GM23338 (cell line): ENCODE data around the gene KCTD4. TPM values are rescaled to one million over a fixed set of nuclear protein-coding genes. Genes with fewer than 3 reads are reported as not detected.

ENCODE experiments used
- CREB1 ChIP-seq: fragments of 250-450 bp; sonication (Bioruptor Pico); IDR thresholded peaks from 2 replicates; pipeline ENCODE4 v1.5.0; 2020; ENCODE audit warnings: low read depth, mild to moderate bottlenecking, moderate library complexity
- EZH2 ChIP-seq: fragments of 200-600 bp; sonication (generic); IDR thresholded peaks from one replicate; pipeline ENCODE4 v1.8.0; 2017; ENCODE audit warnings: antibody characterized with exemption, mild to moderate bottlenecking, low read depth; ENCODE audit not compliant: unreplicated experiment
- EZH2phosphoT487 ChIP-seq: fragments of 200-600 bp; sonication (generic); IDR thresholded peaks from one replicate; pipeline ENCODE4 v1.8.1; 2018; ENCODE audit warnings: antibody characterized with exemption; ENCODE audit not compliant: unreplicated experiment
- JUNB ChIP-seq: IDR thresholded peaks from one replicate; pipeline ENCODE4 v1.6.1; 2016; ENCODE audit warnings: antibody characterized with exemption; ENCODE audit not compliant: unreplicated experiment
- NANOG ChIP-seq: IDR thresholded peaks from 2 replicates; pipeline ENCODE4 v1.6.1; 2016; ENCODE audit warnings: antibody characterized with exemption, borderline replicate concordance
- ZNF331 ChIP-seq: fragments of 250-450 bp; sonication (Bioruptor Pico); IDR thresholded peaks from 2 replicates; pipeline ENCODE4 v1.5.0; 2020; ENCODE audit warnings: low read depth, mild to moderate bottlenecking, moderate library complexity
- ZNF462 ChIP-seq: fragments of 250-450 bp; sonication (Bioruptor Pico); IDR thresholded peaks from 2 replicates; pipeline ENCODE4 v1.5.0; 2020; ENCODE audit warnings: mild to moderate bottlenecking, moderate library complexity
- polyA plus RNA-seq: library from polyadenylated mRNA; unstranded; fragments of >200 nt; fragmentation: Nextera tagmentation; extraction: Ambion mirVana; gene quantifications from 2 replicates; pipeline ENCODE4 v1.2.1, GENCODE V29; 2016
- total RNA-seq: library from RNA; depleted of rRNA; stranded (reverse); fragments of >200 nt; shearing (Covaris generic); gene quantifications from 2 replicates; pipeline ENCODE4 v1.2.3, GENCODE V29; 2014
- TF ChIP-seq, protein P1 (sequence below): IDR thresholded peaks from 2 replicates; pipeline ENCODE4 v1.6.1; 2016; ENCODE audit warnings: antibody characterized with exemption

KCTD4 gene
- total and polyA plus RNA-seq, 2 experiments from 2014 or later, result 0.24 TPM; not detected in 1

DNA sequence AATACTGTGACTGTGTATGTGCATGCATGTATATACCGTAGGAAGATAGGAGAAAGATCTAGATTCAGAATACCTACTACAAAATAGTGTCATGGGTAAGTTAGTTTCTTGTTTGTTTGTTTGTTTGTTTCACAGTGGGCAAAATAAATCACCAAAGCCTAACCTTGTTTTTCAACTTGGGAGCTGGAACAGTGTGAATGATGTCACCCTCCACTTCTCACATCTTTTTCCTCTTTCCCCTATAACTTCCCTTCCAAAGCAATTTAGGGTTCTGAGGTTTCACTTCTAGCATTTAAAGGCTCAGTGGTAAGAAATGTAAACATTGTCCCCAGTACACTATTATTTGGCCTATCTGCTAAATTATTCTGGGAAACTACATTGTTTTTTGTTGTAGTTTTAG is 5.4 kb downstream of the KCTD4 start (continued):
- TF ChIP-seq, protein P1, sequence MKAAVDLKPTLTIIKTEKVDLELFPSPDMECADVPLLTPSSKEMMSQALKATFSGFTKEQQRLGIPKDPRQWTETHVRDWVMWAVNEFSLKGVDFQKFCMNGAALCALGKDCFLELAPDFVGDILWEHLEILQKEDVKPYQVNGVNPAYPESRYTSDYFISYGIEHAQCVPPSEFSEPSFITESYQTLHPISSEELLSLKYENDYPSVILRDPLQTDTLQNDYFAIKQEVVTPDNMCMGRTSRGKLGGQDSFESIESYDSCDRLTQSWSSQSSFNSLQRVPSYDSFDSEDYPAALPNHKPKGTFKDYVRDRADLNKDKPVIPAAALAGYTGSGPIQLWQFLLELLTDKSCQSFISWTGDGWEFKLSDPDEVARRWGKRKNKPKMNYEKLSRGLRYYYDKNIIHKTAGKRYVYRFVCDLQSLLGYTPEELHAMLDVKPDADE, result no peak
- TF ChIP-seq ZNF331 (CRISPR knock-in tag), result no peak
- TF ChIP-seq CREB1, result no peak
- TF ChIP-seq EZH2, result no peak
- TF ChIP-seq NANOG, result no peak
- TF ChIP-seq EZH2phosphoT487, result no peak
- no peak for TF ChIP-seq ZNF462 (CRISPR knock-in tag)
- no peak for TF ChIP-seq JUNB
